ENCODE measurements around the gene PELI3.

DNA sequence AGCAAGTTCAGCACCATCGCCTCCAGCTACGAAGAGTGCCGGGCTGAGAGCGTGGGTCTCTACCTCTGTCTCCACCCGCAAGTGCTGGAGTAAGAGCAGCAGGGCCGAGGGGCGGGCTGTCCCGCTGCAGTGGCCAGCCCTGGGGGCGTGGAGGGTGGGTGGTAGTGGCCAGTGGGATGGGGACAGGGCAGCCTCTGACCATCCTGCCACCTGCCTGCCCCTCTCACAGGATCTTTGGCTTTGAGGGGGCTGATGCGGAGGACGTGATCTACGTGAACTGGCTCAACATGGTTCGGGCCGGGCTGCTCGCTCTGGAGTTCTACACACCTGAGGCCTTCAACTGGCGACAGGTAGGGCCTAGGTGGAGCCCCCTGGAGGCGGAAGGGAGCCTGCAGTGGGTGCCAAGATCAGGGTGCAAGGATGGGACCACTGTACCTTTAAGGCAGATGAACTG is 28.7 kb downstream of the PELI3 start:
- TF ChIP-seq, protein P1, sequence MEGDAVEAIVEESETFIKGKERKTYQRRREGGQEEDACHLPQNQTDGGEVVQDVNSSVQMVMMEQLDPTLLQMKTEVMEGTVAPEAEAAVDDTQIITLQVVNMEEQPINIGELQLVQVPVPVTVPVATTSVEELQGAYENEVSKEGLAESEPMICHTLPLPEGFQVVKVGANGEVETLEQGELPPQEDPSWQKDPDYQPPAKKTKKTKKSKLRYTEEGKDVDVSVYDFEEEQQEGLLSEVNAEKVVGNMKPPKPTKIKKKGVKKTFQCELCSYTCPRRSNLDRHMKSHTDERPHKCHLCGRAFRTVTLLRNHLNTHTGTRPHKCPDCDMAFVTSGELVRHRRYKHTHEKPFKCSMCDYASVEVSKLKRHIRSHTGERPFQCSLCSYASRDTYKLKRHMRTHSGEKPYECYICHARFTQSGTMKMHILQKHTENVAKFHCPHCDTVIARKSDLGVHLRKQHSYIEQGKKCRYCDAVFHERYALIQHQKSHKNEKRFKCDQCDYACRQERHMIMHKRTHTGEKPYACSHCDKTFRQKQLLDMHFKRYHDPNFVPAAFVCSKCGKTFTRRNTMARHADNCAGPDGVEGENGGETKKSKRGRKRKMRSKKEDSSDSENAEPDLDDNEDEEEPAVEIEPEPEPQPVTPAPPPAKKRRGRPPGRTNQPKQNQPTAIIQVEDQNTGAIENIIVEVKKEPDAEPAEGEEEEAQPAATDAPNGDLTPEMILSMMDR (IDR thresholded peaks at IDR 0.05; ENCODE audit: poor library complexity, severe bottlenecking): no peak
- TF ChIP-seq POLR2AphosphoS5 (IDR thresholded peaks at IDR 0.05) (no peak), EZH2 (IDR thresholded peaks at IDR 0.05; ENCODE audit: borderline replicate concordance, insufficient read depth, low read length, poor library complexity, severe bottlenecking) (no peak), TAF1 (IDR thresholded peaks at IDR 0.05; ENCODE audit: low read depth) (no peak), SMC3 (conservative IDR thresholded peaks at IDR 0.05; ENCODE audit: poor library complexity) (no peak), RAD21 (conservative IDR thresholded peaks at IDR 0.05) (no peak), EP300 (conservative IDR thresholded peaks at IDR 0.05; ENCODE audit: poor library complexity, severe bottlenecking) (no peak), MXI1 (conservative IDR thresholded peaks at IDR 0.05; ENCODE audit: poor library complexity, severe bottlenecking) (no peak)
- TF ChIP-seq, protein P2, sequence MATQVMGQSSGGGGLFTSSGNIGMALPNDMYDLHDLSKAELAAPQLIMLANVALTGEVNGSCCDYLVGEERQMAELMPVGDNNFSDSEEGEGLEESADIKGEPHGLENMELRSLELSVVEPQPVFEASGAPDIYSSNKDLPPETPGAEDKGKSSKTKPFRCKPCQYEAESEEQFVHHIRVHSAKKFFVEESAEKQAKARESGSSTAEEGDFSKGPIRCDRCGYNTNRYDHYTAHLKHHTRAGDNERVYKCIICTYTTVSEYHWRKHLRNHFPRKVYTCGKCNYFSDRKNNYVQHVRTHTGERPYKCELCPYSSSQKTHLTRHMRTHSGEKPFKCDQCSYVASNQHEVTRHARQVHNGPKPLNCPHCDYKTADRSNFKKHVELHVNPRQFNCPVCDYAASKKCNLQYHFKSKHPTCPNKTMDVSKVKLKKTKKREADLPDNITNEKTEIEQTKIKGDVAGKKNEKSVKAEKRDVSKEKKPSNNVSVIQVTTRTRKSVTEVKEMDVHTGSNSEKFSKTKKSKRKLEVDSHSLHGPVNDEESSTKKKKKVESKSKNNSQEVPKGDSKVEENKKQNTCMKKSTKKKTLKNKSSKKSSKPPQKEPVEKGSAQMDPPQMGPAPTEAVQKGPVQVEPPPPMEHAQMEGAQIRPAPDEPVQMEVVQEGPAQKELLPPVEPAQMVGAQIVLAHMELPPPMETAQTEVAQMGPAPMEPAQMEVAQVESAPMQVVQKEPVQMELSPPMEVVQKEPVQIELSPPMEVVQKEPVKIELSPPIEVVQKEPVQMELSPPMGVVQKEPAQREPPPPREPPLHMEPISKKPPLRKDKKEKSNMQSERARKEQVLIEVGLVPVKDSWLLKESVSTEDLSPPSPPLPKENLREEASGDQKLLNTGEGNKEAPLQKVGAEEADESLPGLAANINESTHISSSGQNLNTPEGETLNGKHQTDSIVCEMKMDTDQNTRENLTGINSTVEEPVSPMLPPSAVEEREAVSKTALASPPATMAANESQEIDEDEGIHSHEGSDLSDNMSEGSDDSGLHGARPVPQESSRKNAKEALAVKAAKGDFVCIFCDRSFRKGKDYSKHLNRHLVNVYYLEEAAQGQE (IDR thresholded peaks at IDR 0.05; ENCODE audit: borderline replicate concordance): no peak
